ENCODE measurements around the gene FAM222A.
A peak's percentile ranks its signal among the peaks of the same experiment; 100 is the strongest.

Gene FAM222A

GRCh38 chr12:109775172-109775881 is 61.7 kb downstream of the FAM222A start:
- DNase-seq = peak; percentile 73

- no peak for DNase-seq
These were observed 63.0 kb downstream of the FAM222A start for GRCh38 chr12:109776624-109777023.

- DNase-seq = peak; percentile 34
These were observed 63.9 kb downstream of the FAM222A start for GRCh38 chr12:109777544-109777943.

- DNase-seq = no peak
These were observed 65.1 kb downstream of the FAM222A start for GRCh38 chr12:109778684-109779083.

- no peak for DNase-seq
These were observed 65.8 kb downstream of the FAM222A start for GRCh38 chr12:109779382-109779781.

GRCh38 chr12:109781668-109782325 is 68.2 kb downstream of the FAM222A start:
- DNase-seq = no peak

GRCh38 chr12:109782326-109782703 is 68.7 kb downstream of the FAM222A start:
- DNase-seq = no peak

GRCh38 chr12:109783135-109783964 is 69.7 kb downstream of the FAM222A start:
- DNase-seq = no peak

- no peak for DNase-seq
These were observed 70.3 kb downstream of the FAM222A start for GRCh38 chr12:109783965-109784244.

- DNase-seq = no peak
These were observed 72.2 kb downstream of the FAM222A start for GRCh38 chr12:109785854-109786253.

- DNase-seq = no peak
These were observed 73.2 kb downstream of the FAM222A start for GRCh38 chr12:109786799-109787198.

GRCh38 chr12:109789526-109790048 is 76.0 kb downstream of the FAM222A start:
- no peak for DNase-seq

GRCh38 chr12:109792992-109793391 is 79.4 kb downstream of the FAM222A start:
- no peak for DNase-seq

GRCh38 chr12:109793411-109793810 is 79.8 kb downstream of the FAM222A start:
- DNase-seq = no peak

- no peak for DNase-seq
These were observed 80.3 kb downstream of the FAM222A start for GRCh38 chr12:109793826-109794501.

- DNase-seq = no peak
These were observed 81.4 kb downstream of the FAM222A start for GRCh38 chr12:109795023-109795422.

GRCh38 chr12:109796057-109796456 is 82.4 kb downstream of the FAM222A start:
- DNase-seq = no peak

- no peak for DNase-seq
These were observed 84.5 kb downstream of the FAM222A start for GRCh38 chr12:109797905-109798669.

- no peak for DNase-seq
These were observed 85.1 kb downstream of the FAM222A start for GRCh38 chr12:109798691-109799090.

GRCh38 chr12:109800536-109800935 is 86.9 kb downstream of the FAM222A start:
- DNase-seq = no peak

- no peak for DNase-seq
These were observed 89.2 kb downstream of the FAM222A start for GRCh38 chr12:109802828-109803227.

GRCh38 chr12:109803678-109804077 is 90.1 kb downstream of the FAM222A start:
- no peak for DNase-seq

Data from activated naive CD4-positive, alpha-beta T cell treated with anti-CD3 and anti-CD28 coated beads, Interleukin-2, amount 50 U/mL, for 16 hours (primary cell).